ENCODE results near the gene ABCC6.

Gene ABCC6

GRCh38 chr16:16158082-16158658 lies 65.1 kb downstream of the ABCC6 start:
- TF ChIP-seq CTCF (IDR thresholded peaks at IDR 0.05): no peak

- TF ChIP-seq CTCF (IDR thresholded peaks at IDR 0.05): no peak
Observed at GRCh38 chr16:16157166-16157565, 66.1 kb downstream of the ABCC6 start.

- TF ChIP-seq CTCF (IDR thresholded peaks at IDR 0.05): no peak
Observed at GRCh38 chr16:16155234-16155633, 68.1 kb downstream of the ABCC6 start.

GRCh38 chr16:16154281-16154951 lies 68.9 kb downstream of the ABCC6 start:
- TF ChIP-seq CTCF (IDR thresholded peaks at IDR 0.05): no peak

GRCh38 chr16:16151315-16151714 lies 72.0 kb downstream of the ABCC6 start:
- TF ChIP-seq CTCF (IDR thresholded peaks at IDR 0.05): no peak

GRCh38 chr16:16150878-16151152 lies 72.5 kb downstream of the ABCC6 start:
- no peak for TF ChIP-seq CTCF (IDR thresholded peaks at IDR 0.05)

- TF ChIP-seq CTCF (IDR thresholded peaks at IDR 0.05): no peak
Observed at GRCh38 chr16:16150117-16150877, 73.0 kb downstream of the ABCC6 start.

Data from LNCAP (cell line).